ENCODE results near the gene C17orf75.
"Not testable (repeated sequence)": the region's sequence is repeated elsewhere in the genome, so short reads cannot be mapped to it uniquely, and the experiment has no call there.

The C17orf75 gene

GRCh38 chr17:32323811-32324491, 18.0 kb downstream of the C17orf75 start:
- H3K4me3 ChIP-seq (ENCODE audit: low read length) = no peak overlapping the region
- no peak for DNase-seq (ENCODE audit: low read depth)
- TF ChIP-seq CTCF (conservative IDR thresholded peaks at IDR 0.05; ENCODE audit: low read depth, low read length) = no peak

GRCh38 chr17:32323046-32323445, 18.9 kb downstream of the C17orf75 start:
- TF ChIP-seq CTCF (conservative IDR thresholded peaks at IDR 0.05; ENCODE audit: low read depth, low read length) = no peak
- H3K4me3 ChIP-seq (ENCODE audit: low read length) = no peak overlapping the region
- no peak for DNase-seq (ENCODE audit: low read depth)

- TF ChIP-seq CTCF (conservative IDR thresholded peaks at IDR 0.05; ENCODE audit: low read depth, low read length) = no peak
- no peak for DNase-seq (ENCODE audit: low read depth)
- H3K4me3 ChIP-seq (ENCODE audit: low read length) = no peak overlapping the region
Observed at GRCh38 chr17:32320847-32321246, 21.1 kb downstream of the C17orf75 start.

- H3K4me3 ChIP-seq (ENCODE audit: low read length); DNase-seq (ENCODE audit: low read depth): not testable (repeated sequence)
Observed at GRCh38 chr17:32320080-32320479, 21.9 kb downstream of the C17orf75 start.

GRCh38 chr17:32319548-32319905, 22.4 kb downstream of the C17orf75 start:
- peak; percentile 99 for TF ChIP-seq CTCF (conservative IDR thresholded peaks at IDR 0.05; ENCODE audit: low read depth, low read length)
- no peak overlapping the region for H3K4me3 ChIP-seq (ENCODE audit: low read length)
- no peak for DNase-seq (ENCODE audit: low read depth)

GRCh38 chr17:32318071-32318470, 23.9 kb downstream of the C17orf75 start:
- DNase-seq (ENCODE audit: low read depth) = no peak
- no peak overlapping the region for H3K4me3 ChIP-seq (ENCODE audit: low read length)
- no peak for TF ChIP-seq CTCF (conservative IDR thresholded peaks at IDR 0.05; ENCODE audit: low read depth, low read length)

- H3K4me3 ChIP-seq (ENCODE audit: low read length) = no peak overlapping the region
- no peak for TF ChIP-seq CTCF (conservative IDR thresholded peaks at IDR 0.05; ENCODE audit: low read depth, low read length)
- no peak for DNase-seq (ENCODE audit: low read depth)
Observed at GRCh38 chr17:32317353-32317752, 24.6 kb downstream of the C17orf75 start.

GRCh38 chr17:32316653-32317052, 25.3 kb downstream of the C17orf75 start:
- DNase-seq (ENCODE audit: low read depth); H3K4me3 ChIP-seq (ENCODE audit: low read length): not testable (repeated sequence)
